SK-N-SH treated with all-trans-retinoic acid at 6 μM for 48 hours (cell line): ENCODE results near the gene MUC12.

ENCODE experiments used
- ATAC-seq: fragments of 200-7000 bp; cut with Tn5 transposase; 3 replicates; pipeline ENCODE4 v1.9.1; 2020; ENCODE audit warnings: mild to moderate bottlenecking, moderate library complexity
- BACH2 ChIP-seq: fragments of 250-450 bp; sonication (Bioruptor Pico); IDR thresholded peaks from 2 replicates; pipeline ENCODE4 v1.9.0; 2021; ENCODE audit warnings: mild to moderate bottlenecking, borderline replicate concordance
- CSDC2 ChIP-seq: fragments of 250-450 bp; sonication (Bioruptor Pico); IDR thresholded peaks from 2 replicates; pipeline ENCODE4 v1.5.0; 2020; ENCODE audit warnings: mild to moderate bottlenecking, moderate library complexity
- ESRRG ChIP-seq: fragments of 250-450 bp; sonication (Bioruptor Pico); IDR thresholded peaks from 2 replicates; pipeline ENCODE4 v1.6.1; 2021; ENCODE audit warnings: mild to moderate bottlenecking
- GLIS3 ChIP-seq: fragments of 250-450 bp; sonication (Bioruptor Pico); IDR thresholded peaks from 2 replicates; pipeline ENCODE4 v1.5.0; 2020; ENCODE audit warnings: mild to moderate bottlenecking, moderate library complexity
- ISL1 ChIP-seq: fragments of 250-450 bp; sonication (Bioruptor Pico); IDR thresholded peaks from 2 replicates; pipeline ENCODE4 v2.1.2; 2022; ENCODE audit warnings: mild to moderate bottlenecking, moderate library complexity
- OSR1 ChIP-seq: fragments of 250-450 bp; sonication (Bioruptor Pico); IDR thresholded peaks from 2 replicates; pipeline ENCODE4 v1.8.0; 2022; ENCODE audit warnings: moderate library complexity, mild to moderate bottlenecking, inconsistent platforms
- PPARA ChIP-seq: fragments of 250-450 bp; sonication (Bioruptor Pico); IDR thresholded peaks from 2 replicates; pipeline ENCODE4 v1.5.0; 2020; ENCODE audit warnings: mild to moderate bottlenecking, borderline replicate concordance
- RARB ChIP-seq: fragments of 250-450 bp; sonication (Bioruptor Pico); IDR thresholded peaks from 2 replicates; pipeline ENCODE4 v1.8.0; 2021; ENCODE audit warnings: mild to moderate bottlenecking, moderate library complexity
- SNAI2 ChIP-seq: fragments of 250-450 bp; sonication (Bioruptor Pico); IDR thresholded peaks from 2 replicates; pipeline ENCODE4 v1.5.0; 2020; ENCODE audit warnings: mild to moderate bottlenecking, moderate library complexity
- TCF4 ChIP-seq: fragments of 250-450 bp; sonication (Bioruptor Pico); IDR thresholded peaks from 2 replicates; pipeline ENCODE4 v1.8.0; 2021; ENCODE audit warnings: mild to moderate bottlenecking, moderate library complexity, borderline replicate concordance
- ZC3H10 ChIP-seq: fragments of 250-450 bp; sonication (Bioruptor Pico); IDR thresholded peaks from 2 replicates; pipeline ENCODE4 v1.5.1; 2021; ENCODE audit warnings: mild to moderate bottlenecking, moderate library complexity
- ZFP30 ChIP-seq: fragments of 450-650 bp; formaldehyde crosslinking; IDR thresholded peaks from 2 replicates; pipeline ENCODE4 v1.5.0; 2022; ENCODE audit warnings: mild to moderate bottlenecking, moderate library complexity
- ZNF565 ChIP-seq: fragments of 450-650 bp; formaldehyde crosslinking; conservative IDR thresholded peaks from 2 replicates; pipeline ENCODE4 v1.5.0; 2020; ENCODE audit warnings: low read depth, mild to moderate bottlenecking, moderate library complexity
- ZNF70 ChIP-seq: fragments of 450-650 bp; formaldehyde crosslinking; IDR thresholded peaks from 2 replicates; pipeline ENCODE4 v1.5.0; 2020; ENCODE audit warnings: mild to moderate bottlenecking, moderate library complexity
- ZNF8 ChIP-seq: fragments of 450-650 bp; formaldehyde crosslinking; IDR thresholded peaks from 2 replicates; pipeline ENCODE4 v1.5.0; 2020; ENCODE audit warnings: mild to moderate bottlenecking, moderate library complexity
- TF ChIP-seq, protein P1 (sequence below): fragments of 250-450 bp; sonication (Bioruptor Pico); IDR thresholded peaks from 2 replicates; pipeline ENCODE4 v1.5.1; 2021; ENCODE audit warnings: mild to moderate bottlenecking, moderate library complexity
- TF ChIP-seq, protein P2 (sequence below): fragments of 250-450 bp; sonication (Bioruptor Pico); IDR thresholded peaks from 2 replicates; pipeline ENCODE4 v1.5.1; 2020; ENCODE audit warnings: low read depth, mild to moderate bottlenecking, moderate library complexity
- TF ChIP-seq, protein P3 (sequence below): fragments of 250-450 bp; sonication (Bioruptor Pico); IDR thresholded peaks from 2 replicates; pipeline ENCODE4 v1.8.0; 2020; ENCODE audit warnings: mild to moderate bottlenecking, moderate library complexity, borderline replicate concordance
- TF ChIP-seq, protein P4 (sequence below): fragments of 250-450 bp; sonication (Bioruptor Pico); IDR thresholded peaks from 2 replicates; pipeline ENCODE4 v1.8.0; 2021; ENCODE audit warnings: low read depth, mild to moderate bottlenecking, moderate library complexity, borderline replicate concordance
- TF ChIP-seq, protein P5 (sequence below): fragments of 250-450 bp; sonication (Bioruptor Pico); IDR thresholded peaks from 2 replicates; pipeline ENCODE4 v1.5.0; 2020; ENCODE audit warnings: mild to moderate bottlenecking, moderate library complexity

The MUC12 gene

DNA sequence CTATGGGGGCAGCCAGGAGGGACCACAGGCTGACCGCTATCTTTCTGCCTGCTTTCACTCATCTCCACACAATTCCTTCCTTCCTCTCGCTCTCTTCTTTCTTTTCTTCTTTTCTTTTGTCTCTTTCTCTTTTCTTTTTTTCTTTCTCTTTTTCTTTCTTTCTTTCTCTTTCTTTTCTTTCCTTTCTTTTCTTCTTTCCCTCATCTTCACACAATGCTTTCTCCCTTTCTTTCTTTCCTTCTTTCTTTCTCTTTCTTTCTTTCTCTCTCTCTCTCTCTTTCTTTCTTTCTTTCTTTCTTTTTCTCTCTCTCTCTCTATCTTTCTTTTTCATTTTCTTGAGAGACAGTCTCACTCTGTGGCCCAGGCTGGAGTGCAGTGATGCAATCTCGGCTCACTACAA is 6.8 kb upstream of the MUC12 start (continued):
- TF ChIP-seq, protein P1, sequence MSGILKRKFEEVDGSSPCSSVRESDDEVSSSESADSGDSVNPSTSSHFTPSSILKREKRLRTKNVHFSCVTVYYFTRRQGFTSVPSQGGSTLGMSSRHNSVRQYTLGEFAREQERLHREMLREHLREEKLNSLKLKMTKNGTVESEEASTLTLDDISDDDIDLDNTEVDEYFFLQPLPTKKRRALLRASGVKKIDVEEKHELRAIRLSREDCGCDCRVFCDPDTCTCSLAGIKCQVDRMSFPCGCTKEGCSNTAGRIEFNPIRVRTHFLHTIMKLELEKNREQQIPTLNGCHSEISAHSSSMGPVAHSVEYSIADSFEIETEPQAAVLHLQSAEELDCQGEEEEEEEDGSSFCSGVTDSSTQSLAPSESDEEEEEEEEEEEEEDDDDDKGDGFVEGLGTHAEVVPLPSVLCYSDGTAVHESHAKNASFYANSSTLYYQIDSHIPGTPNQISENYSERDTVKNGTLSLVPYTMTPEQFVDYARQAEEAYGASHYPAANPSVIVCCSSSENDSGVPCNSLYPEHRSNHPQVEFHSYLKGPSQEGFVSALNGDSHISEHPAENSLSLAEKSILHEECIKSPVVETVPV (CRISPR knock-in tag), result no peak
- TF ChIP-seq OSR1 (CRISPR knock-in tag) (no peak), PPARA (CRISPR knock-in tag) (no peak), ZC3H10 (CRISPR knock-in tag) (no peak), ZNF565 (CRISPR knock-in tag) (no peak), BACH2 (CRISPR knock-in tag) (no peak), ESRRG (no peak)

DNA sequence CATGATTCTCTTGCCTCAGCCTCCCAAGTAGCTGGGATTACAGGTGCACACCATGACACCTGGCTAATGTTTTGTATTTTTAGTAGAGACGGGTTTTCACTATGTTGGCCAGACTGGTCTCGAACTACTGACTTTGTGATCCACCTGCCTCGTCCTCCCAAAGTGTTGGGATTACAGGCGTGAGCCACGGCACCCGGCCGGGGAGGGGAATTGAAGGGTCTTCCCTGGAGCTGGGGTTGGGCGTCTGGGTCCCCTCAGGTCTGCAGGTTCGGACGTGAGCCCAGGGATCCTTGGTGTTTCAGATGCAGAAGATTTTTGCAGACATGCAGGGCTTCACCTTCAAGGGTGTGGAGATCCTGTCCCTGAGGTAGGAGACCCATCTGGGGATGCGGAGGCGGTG is 6.0 kb upstream of the MUC12 start:
- ATAC-seq, result no peak
- no peak for TF ChIP-seq TCF4 (CRISPR knock-in tag)
- TF ChIP-seq, protein P2, sequence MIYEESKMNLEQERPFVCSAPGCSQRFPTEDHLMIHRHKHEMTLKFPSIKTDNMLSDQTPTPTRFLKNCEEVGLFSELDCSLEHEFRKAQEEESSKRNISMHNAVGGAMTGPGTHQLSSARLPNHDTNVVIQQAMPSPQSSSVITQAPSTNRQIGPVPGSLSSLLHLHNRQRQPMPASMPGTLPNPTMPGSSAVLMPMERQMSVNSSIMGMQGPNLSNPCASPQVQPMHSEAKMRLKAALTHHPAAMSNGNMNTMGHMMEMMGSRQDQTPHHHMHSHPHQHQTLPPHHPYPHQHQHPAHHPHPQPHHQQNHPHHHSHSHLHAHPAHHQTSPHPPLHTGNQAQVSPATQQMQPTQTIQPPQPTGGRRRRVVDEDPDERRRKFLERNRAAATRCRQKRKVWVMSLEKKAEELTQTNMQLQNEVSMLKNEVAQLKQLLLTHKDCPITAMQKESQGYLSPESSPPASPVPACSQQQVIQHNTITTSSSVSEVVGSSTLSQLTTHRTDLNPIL (CRISPR knock-in tag), result no peak
- TF ChIP-seq PPARA (CRISPR knock-in tag), result no peak
- no peak for TF ChIP-seq GLIS3 (CRISPR knock-in tag)
- TF ChIP-seq, protein P3, sequence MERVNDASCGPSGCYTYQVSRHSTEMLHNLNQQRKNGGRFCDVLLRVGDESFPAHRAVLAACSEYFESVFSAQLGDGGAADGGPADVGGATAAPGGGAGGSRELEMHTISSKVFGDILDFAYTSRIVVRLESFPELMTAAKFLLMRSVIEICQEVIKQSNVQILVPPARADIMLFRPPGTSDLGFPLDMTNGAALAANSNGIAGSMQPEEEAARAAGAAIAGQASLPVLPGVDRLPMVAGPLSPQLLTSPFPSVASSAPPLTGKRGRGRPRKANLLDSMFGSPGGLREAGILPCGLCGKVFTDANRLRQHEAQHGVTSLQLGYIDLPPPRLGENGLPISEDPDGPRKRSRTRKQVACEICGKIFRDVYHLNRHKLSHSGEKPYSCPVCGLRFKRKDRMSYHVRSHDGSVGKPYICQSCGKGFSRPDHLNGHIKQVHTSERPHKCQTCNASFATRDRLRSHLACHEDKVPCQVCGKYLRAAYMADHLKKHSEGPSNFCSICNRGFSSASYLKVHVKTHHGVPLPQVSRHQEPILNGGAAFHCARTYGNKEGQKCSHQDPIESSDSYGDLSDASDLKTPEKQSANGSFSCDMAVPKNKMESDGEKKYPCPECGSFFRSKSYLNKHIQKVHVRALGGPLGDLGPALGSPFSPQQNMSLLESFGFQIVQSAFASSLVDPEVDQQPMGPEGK, result no peak
- TF ChIP-seq BACH2 (CRISPR knock-in tag), result no peak
- TF ChIP-seq, protein P4, sequence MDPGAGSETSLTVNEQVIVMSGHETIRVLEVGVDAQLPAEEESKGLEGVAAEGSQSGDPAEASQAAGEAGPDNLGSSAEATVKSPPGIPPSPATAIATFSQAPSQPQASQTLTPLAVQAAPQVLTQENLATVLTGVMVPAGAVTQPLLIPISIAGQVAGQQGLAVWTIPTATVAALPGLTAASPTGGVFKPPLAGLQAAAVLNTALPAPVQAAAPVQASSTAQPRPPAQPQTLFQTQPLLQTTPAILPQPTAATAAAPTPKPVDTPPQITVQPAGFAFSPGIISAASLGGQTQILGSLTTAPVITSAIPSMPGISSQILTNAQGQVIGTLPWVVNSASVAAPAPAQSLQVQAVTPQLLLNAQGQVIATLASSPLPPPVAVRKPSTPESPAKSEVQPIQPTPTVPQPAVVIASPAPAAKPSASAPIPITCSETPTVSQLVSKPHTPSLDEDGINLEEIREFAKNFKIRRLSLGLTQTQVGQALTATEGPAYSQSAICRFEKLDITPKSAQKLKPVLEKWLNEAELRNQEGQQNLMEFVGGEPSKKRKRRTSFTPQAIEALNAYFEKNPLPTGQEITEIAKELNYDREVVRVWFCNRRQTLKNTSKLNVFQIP (CRISPR knock-in tag), result no peak
- TF ChIP-seq CSDC2 (CRISPR knock-in tag), result no peak
- TF ChIP-seq SNAI2 (CRISPR knock-in tag), result no peak
- TF ChIP-seq RARB, result no peak
- TF ChIP-seq ZNF565 (CRISPR knock-in tag), result no peak
- TF ChIP-seq ISL1 (CRISPR knock-in tag), result no peak

DNA sequence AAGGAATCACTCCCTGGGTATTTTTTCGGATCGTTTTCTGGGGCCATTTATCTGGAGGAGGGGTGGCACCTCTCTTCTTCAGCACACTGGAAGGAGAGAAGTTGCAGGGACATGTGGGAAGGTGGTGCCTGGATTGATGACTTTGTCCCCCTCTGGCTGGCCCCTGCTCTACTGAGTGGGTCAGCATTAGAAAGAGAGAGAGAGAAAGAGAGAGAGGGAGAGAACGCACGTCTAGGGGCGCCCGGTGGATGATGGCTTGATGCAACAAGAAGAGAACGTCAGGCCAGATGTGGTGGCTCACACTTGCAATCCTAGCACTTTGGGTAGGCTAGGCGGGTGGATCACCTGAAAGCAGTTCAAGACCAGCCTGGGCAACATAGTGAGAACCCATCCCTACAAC is 5.5 kb upstream of the MUC12 start:
- ATAC-seq, result no peak
- TF ChIP-seq, protein P5, sequence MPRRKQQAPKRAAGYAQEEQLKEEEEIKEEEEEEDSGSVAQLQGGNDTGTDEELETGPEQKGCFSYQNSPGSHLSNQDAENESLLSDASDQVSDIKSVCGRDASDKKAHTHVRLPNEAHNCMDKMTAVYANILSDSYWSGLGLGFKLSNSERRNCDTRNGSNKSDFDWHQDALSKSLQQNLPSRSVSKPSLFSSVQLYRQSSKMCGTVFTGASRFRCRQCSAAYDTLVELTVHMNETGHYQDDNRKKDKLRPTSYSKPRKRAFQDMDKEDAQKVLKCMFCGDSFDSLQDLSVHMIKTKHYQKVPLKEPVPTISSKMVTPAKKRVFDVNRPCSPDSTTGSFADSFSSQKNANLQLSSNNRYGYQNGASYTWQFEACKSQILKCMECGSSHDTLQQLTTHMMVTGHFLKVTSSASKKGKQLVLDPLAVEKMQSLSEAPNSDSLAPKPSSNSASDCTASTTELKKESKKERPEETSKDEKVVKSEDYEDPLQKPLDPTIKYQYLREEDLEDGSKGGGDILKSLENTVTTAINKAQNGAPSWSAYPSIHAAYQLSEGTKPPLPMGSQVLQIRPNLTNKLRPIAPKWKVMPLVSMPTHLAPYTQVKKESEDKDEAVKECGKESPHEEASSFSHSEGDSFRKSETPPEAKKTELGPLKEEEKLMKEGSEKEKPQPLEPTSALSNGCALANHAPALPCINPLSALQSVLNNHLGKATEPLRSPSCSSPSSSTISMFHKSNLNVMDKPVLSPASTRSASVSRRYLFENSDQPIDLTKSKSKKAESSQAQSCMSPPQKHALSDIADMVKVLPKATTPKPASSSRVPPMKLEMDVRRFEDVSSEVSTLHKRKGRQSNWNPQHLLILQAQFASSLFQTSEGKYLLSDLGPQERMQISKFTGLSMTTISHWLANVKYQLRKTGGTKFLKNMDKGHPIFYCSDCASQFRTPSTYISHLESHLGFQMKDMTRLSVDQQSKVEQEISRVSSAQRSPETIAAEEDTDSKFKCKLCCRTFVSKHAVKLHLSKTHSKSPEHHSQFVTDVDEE (CRISPR knock-in tag), result no peak
- TF ChIP-seq SNAI2 (CRISPR knock-in tag), result no peak
- no peak for TF ChIP-seq TCF4 (CRISPR knock-in tag)
- TF ChIP-seq, protein P4 (CRISPR knock-in tag), result no peak
- no peak for TF ChIP-seq ZFP30
- TF ChIP-seq ZC3H10 (CRISPR knock-in tag), result no peak
- no peak for TF ChIP-seq ZNF70 (CRISPR knock-in tag)
- TF ChIP-seq ZNF565 (CRISPR knock-in tag), result no peak
- no peak for TF ChIP-seq ZNF8 (CRISPR knock-in tag)
